Measurements from ENCODE around the gene TMEM252.

TMEM252 gene

GRCh38 chr9:68540712-68541535 is at the start of gene TMEM252:
Gene TMEM252 (minus strand): TSS chr9:68540883. CDS start chr9:68540814, 69 bp downstream.
- no peak for DNase-seq

- peak; percentile 21 for DNase-seq
These were observed 44.5 kb upstream of the TMEM252 start for GRCh38 chr9:68585034-68585761.

- peak; percentile 82 for DNase-seq
These were observed 43.7 kb upstream of the TMEM252 start for GRCh38 chr9:68584189-68585033.

GRCh38 chr9:68581696-68582095 is 41.0 kb upstream of the TMEM252 start:
- no peak for DNase-seq

GRCh38 chr9:68577774-68578591 is 37.3 kb upstream of the TMEM252 start:
- no peak for DNase-seq

GRCh38 chr9:68575817-68576216 is 35.1 kb upstream of the TMEM252 start:
- no peak for DNase-seq

- no peak for DNase-seq
These were observed 33.5 kb upstream of the TMEM252 start for GRCh38 chr9:68574150-68574549.

GRCh38 chr9:68567565-68567964 is 26.9 kb upstream of the TMEM252 start:
- no peak for DNase-seq

- DNase-seq = no peak
These were observed 21.8 kb upstream of the TMEM252 start for GRCh38 chr9:68562461-68562860.

- no peak for DNase-seq
These were observed 19.6 kb upstream of the TMEM252 start for GRCh38 chr9:68560071-68560844.

- DNase-seq = no peak
These were observed 17.9 kb upstream of the TMEM252 start for GRCh38 chr9:68558545-68558944.

- no peak for DNase-seq
These were observed 14.9 kb upstream of the TMEM252 start for GRCh38 chr9:68555437-68556150.

- no peak for DNase-seq
These were observed 12.2 kb upstream of the TMEM252 start for GRCh38 chr9:68552700-68553476.

- no peak for DNase-seq
These were observed 10.5 kb upstream of the TMEM252 start for GRCh38 chr9:68551191-68551590.

- DNase-seq = no peak
These were observed 7.6 kb upstream of the TMEM252 start for GRCh38 chr9:68548241-68548640.

GRCh38 chr9:68547417-68547816 is 6.7 kb upstream of the TMEM252 start:
- DNase-seq = no peak

- no peak for DNase-seq
These were observed 6.1 kb upstream of the TMEM252 start for GRCh38 chr9:68546596-68547390.

GRCh38 chr9:68545033-68545705 is 4.5 kb upstream of the TMEM252 start:
- no peak for DNase-seq

- no peak for DNase-seq
These were observed 885 bp upstream of the TMEM252 start for GRCh38 chr9:68541568-68541967.
